ENCODE data around the gene CARS1.

- no peak for TF ChIP-seq CTCF (IDR thresholded peaks at IDR 0.05)
- no peak for TF ChIP-seq POLR2A (IDR thresholded peaks at IDR 0.05)
These were observed 6.6 kb downstream of the CARS1 start for GRCh38 chr11:3050386-3051195.

Measured in Peyer's patch (tissue), 4 donors.